IMR-90 (cell line): ENCODE data around the gene SLC28A2. TPM values are rescaled to one million over a fixed set of nuclear protein-coding genes. Genes with fewer than 3 reads are reported as not detected.
A peak's percentile ranks its signal among the peaks of the same experiment; 100 is the strongest.

ENCODE experiments used
- ATAC-seq: fragments of 200-7000 bp; cut with Tn5 transposase; 2 replicates; pipeline ENCODE4 v1.9.1; 2020; ENCODE audit warnings: low read depth, mild to moderate bottlenecking, moderate library complexity
- BruUV-seq: library from RNA; stranded (reverse); fragments of 400-500 nt; replicated peaks from 2 replicates; lab custom pipeline; 2021; lab: Mats Ljungman, UMichigan
- CTCF ChIA-PET: fragments of 300-600 bp; formaldehyde crosslinking; extraction: SDS; loops from one replicate; lab custom pipeline; 2021; ENCODE audit warnings: antibody characterized with exemption; lab: Yijun Ruan, JAX
- POLR2A ChIA-PET: fragments of 300-600 bp; sonication (Branson Sonifier 250); formaldehyde crosslinking; loops from one replicate; lab custom pipeline; 2022; ENCODE audit warnings: antibody characterized with exemption; ENCODE audit not compliant: unreplicated experiment; lab: Charles Lee
- DNase-seq: peaks from one replicate; pipeline ENCODE4 v3.0.0; 2013
- H2AFZ ChIP-seq: replicated peaks from 2 replicates; pipeline ENCODE3; 2013; ENCODE audit warnings: low read length, mild to moderate bottlenecking; ENCODE audit not compliant: poor library complexity
- H2AK5ac ChIP-seq: 2 replicates; pipeline ENCODE4 v1.6.1; 2013; ENCODE audit warnings: low read depth, low read length, inconsistent platforms
- H2AK9ac ChIP-seq: replicated peaks from 2 replicates; pipeline ENCODE3; 2013; ENCODE audit warnings: mild to moderate bottlenecking, low read depth, low read length, moderate library complexity; ENCODE audit not compliant: poor library complexity
- H2BK120ac ChIP-seq: 2 replicates; pipeline ENCODE4 v1.6.1; 2013; ENCODE audit warnings: low read depth, low read length, inconsistent platforms
- H2BK15ac ChIP-seq: 3 replicates; pipeline ENCODE4 v1.6.1; 2013; ENCODE audit warnings: low read depth, low read length, inconsistent platforms
- H2BK20ac ChIP-seq: 2 replicates; pipeline ENCODE4 v1.6.1; 2013; ENCODE audit warnings: low read depth, mild to moderate bottlenecking, inconsistent platforms, low read length, moderate library complexity
- H2BK5ac ChIP-seq: 2 replicates; pipeline ENCODE4 v1.6.1; 2013; ENCODE audit warnings: mild to moderate bottlenecking, low read depth, low read length, inconsistent platforms; ENCODE audit not compliant: poor library complexity, severe bottlenecking
- H3K14ac ChIP-seq: replicated peaks from 2 replicates; pipeline ENCODE4 v1.6.1; 2013; ENCODE audit warnings: low read depth, low read length, inconsistent platforms
- H3K18ac ChIP-seq: 2 replicates; pipeline ENCODE4 v1.6.1; 2013; ENCODE audit warnings: low read depth, low read length, control low read depth
- H3K23ac ChIP-seq: 2 replicates; pipeline ENCODE4 v1.6.1; 2013; ENCODE audit warnings: low read depth, low read length, inconsistent platforms
- H3K27ac ChIP-seq: 2 replicates; pipeline ENCODE4 v1.5.1; 2013; ENCODE audit warnings: mild to moderate bottlenecking, control low read depth, low read length; ENCODE audit not compliant: insufficient read depth
- H3K27me3 ChIP-seq: 2 replicates; pipeline ENCODE4 v1.6.1; 2013; ENCODE audit warnings: low read length; ENCODE audit not compliant: control insufficient read depth, insufficient read depth
- H3K36me3 ChIP-seq: 2 replicates; pipeline ENCODE4 v1.6.1; 2013; ENCODE audit warnings: low read length, mixed read lengths; ENCODE audit not compliant: control insufficient read depth, insufficient read depth
- H3K4ac ChIP-seq: 2 replicates; pipeline ENCODE4 v1.6.1; 2013; ENCODE audit warnings: low read depth, low read length, inconsistent platforms
- H3K4me1 ChIP-seq: 2 replicates; pipeline ENCODE4 v1.6.1; 2013; ENCODE audit warnings: low read length, mixed read lengths; ENCODE audit not compliant: control insufficient read depth, insufficient read depth
- H3K4me2 ChIP-seq: 2 replicates; pipeline ENCODE4 v1.6.1; 2013; ENCODE audit warnings: low read depth, mild to moderate bottlenecking, control low read depth, low read length, moderate library complexity
- H3K4me3 ChIP-seq: 2 replicates; pipeline ENCODE4 v1.5.1; 2013; ENCODE audit warnings: low read depth, mild to moderate bottlenecking, control low read depth, low read length, moderate library complexity; ENCODE audit not compliant: insufficient read depth
- H3K56ac ChIP-seq: 2 replicates; pipeline ENCODE4 v1.6.1; 2013; ENCODE audit warnings: low read length, inconsistent platforms; ENCODE audit not compliant: insufficient read depth; ENCODE audit errors: extremely low read depth
- H3K79me1 ChIP-seq, 2 experiments: 2 replicates each; pipeline ENCODE4 v1.6.1; 2013; ENCODE audit warnings: low read length in 2 of 2, inconsistent platforms in 1 of 2, low read depth in 1 of 2
- H3K9ac ChIP-seq: 2 replicates; pipeline ENCODE4 v1.6.1; 2013; ENCODE audit warnings: low read depth, low read length, control low read depth
- H3K9me1 ChIP-seq: 2 replicates; pipeline ENCODE4 v1.6.1; 2013; ENCODE audit warnings: low read length, inconsistent platforms; ENCODE audit not compliant: insufficient read depth
- H3K9me3 ChIP-seq: 2 replicates; pipeline ENCODE4 v1.6.1; 2013; ENCODE audit warnings: low read length; ENCODE audit not compliant: control insufficient read depth, insufficient read depth
- H4K20me1 ChIP-seq: 2 replicates; pipeline ENCODE4 v1.6.1; 2013; ENCODE audit warnings: low read length, inconsistent platforms; ENCODE audit not compliant: insufficient read depth
- H4K5ac ChIP-seq: 2 replicates; pipeline ENCODE4 v1.6.1; 2013; ENCODE audit warnings: mild to moderate bottlenecking, low read depth, low read length, control low read depth
- H4K8ac ChIP-seq, 2 experiments: 2 replicates each; pipeline ENCODE4 v1.6.1; 2013; ENCODE audit warnings: low read depth in 2 of 2, low read length in 2 of 2, control low read depth in 1 of 2, inconsistent platforms in 1 of 2
- H4K91ac ChIP-seq: 2 replicates; pipeline ENCODE4 v1.6.1; 2013; ENCODE audit warnings: low read depth, low read length, inconsistent platforms; ENCODE audit not compliant: insufficient read depth
- BHLHE40 ChIP-seq: fragments of 150-350 bp; IDR thresholded peaks from 2 replicates; pipeline ENCODE4 v1.6.1; 2016; ENCODE audit warnings: mild to moderate bottlenecking, low read depth, low read length
- CEBPB ChIP-seq: IDR thresholded peaks from 2 replicates; pipeline ENCODE4 v1.6.1; 2012; ENCODE audit warnings: low read depth, low read length, improper control_type of control experiment
- CHD1 ChIP-seq: IDR thresholded peaks from 2 replicates; pipeline ENCODE4 v1.6.1; 2012; ENCODE audit warnings: low read depth, low read length, improper control_type of control experiment
- FOS ChIP-seq: fragments of 150-350 bp; IDR thresholded peaks from 2 replicates; pipeline ENCODE4 v1.6.1; 2016; ENCODE audit warnings: low read depth, low read length
- MAFK ChIP-seq: IDR thresholded peaks from 2 replicates; pipeline ENCODE4 v1.6.1; 2012; ENCODE audit warnings: low read depth, low read length, improper control_type of control experiment
- MAZ ChIP-seq: IDR thresholded peaks from 2 replicates; pipeline ENCODE4 v1.6.1; 2012; ENCODE audit warnings: low read depth, mild to moderate bottlenecking, low read length, improper control_type of control experiment, moderate library complexity, borderline replicate concordance
- MXI1 ChIP-seq: IDR thresholded peaks from 2 replicates; pipeline ENCODE4 v1.6.1; 2012; ENCODE audit warnings: low read depth, mild to moderate bottlenecking, low read length, moderate library complexity, borderline replicate concordance
- NFE2L2 ChIP-seq: fragments of 150-350 bp; IDR thresholded peaks from 2 replicates; pipeline ENCODE4 v1.6.1; 2016; ENCODE audit warnings: low read depth, mild to moderate bottlenecking, low read length
- POLR2A ChIP-seq: IDR thresholded peaks from 2 replicates; pipeline ENCODE4 v1.6.1; 2012; ENCODE audit warnings: mild to moderate bottlenecking, low read depth, low read length
- RAD21 ChIP-seq: IDR thresholded peaks from 2 replicates; pipeline ENCODE4 v1.6.1; 2012; ENCODE audit warnings: low read length, improper control_type of control experiment
- RCOR1 ChIP-seq: IDR thresholded peaks from 2 replicates; pipeline ENCODE4 v1.6.1; 2012; ENCODE audit warnings: mild to moderate bottlenecking, low read length, improper control_type of control experiment; ENCODE audit not compliant: insufficient replicate concordance
- RFX5 ChIP-seq: IDR thresholded peaks from 2 replicates; pipeline ENCODE4 v1.8.0; 2012; ENCODE audit warnings: low read depth, mild to moderate bottlenecking, low read length, moderate library complexity
- SMC3 ChIP-seq: fragments of 150-350 bp; IDR thresholded peaks from 2 replicates; pipeline ENCODE4 v1.6.1; 2016; ENCODE audit warnings: low read depth, mild to moderate bottlenecking, antibody characterized with exemption, low read length, moderate library complexity
- WGBS, 2 experiments: methylation state at CpG; one replicate each; pipeline versions ENCODE4 v1.1.5 to v1.1.7; 2013; ENCODE audit warnings: missing lambda C conversion rate in 2 of 2; ENCODE audit not compliant: insufficient read length in 1 of 2; ENCODE audit errors: extremely low coverage in 2 of 2; 5-methylcytosine and 5-hydroxymethylcytosine counted together
- dilution Hi-C: fragments of 300-500 bp; cut with HindIII; formaldehyde crosslinking; loops from one replicate; pipeline ENCODE4 v1.14.3; 2018; ENCODE audit warnings: low sequenced_read_pairs; ENCODE audit not compliant: unreplicated experiment
- in situ Hi-C: fragments of 300-500 bp; cut with MboI; formaldehyde crosslinking; loops from 3 replicates; pipeline ENCODE4 v1.14.3; 2019; ENCODE audit warnings: low sequenced_read_pairs, inconsistent platforms, mixed read lengths
- intact Hi-C: fragments of 100-400 bp; cut with micrococcal nuclease; formaldehyde crosslinking; loops from 2 replicates; pipeline ENCODE4 v1.10.0; 2022
- polyA plus RNA-seq, 3 experiments: library from polyadenylated mRNA; depleted of rRNA; stranded (reverse); fragments of >200 nt; gene quantifications; 2 replicates each; pipeline ENCODE4 v1.2.3, GENCODE V29; 2012; ENCODE audit warnings: low replicate concordance in 1 of 3
- total RNA-seq: library from RNA; depleted of rRNA; stranded (reverse); fragments of >200 nt; gene quantifications from 2 replicates; pipeline ENCODE4 v1.2.3, GENCODE V29; 2012
- TF ChIP-seq, protein P1 (sequence below): fragments of 150-350 bp; IDR thresholded peaks from 2 replicates; pipeline ENCODE4 v1.6.1; 2017; ENCODE audit warnings: mild to moderate bottlenecking, antibody characterized with exemption, low read length, low read depth
- TF ChIP-seq, protein P2 (sequence below): conservative IDR thresholded peaks from 2 replicates; pipeline ENCODE4 v1.5.1; 2012; ENCODE audit warnings: mild to moderate bottlenecking, low read depth, low read length, improper control_type of control experiment
- TF ChIP-seq, protein P3 (sequence below): fragments of 150-350 bp; IDR thresholded peaks from 2 replicates; pipeline ENCODE4 v1.6.1; 2016; ENCODE audit warnings: low read depth, mild to moderate bottlenecking, low read length, moderate library complexity, borderline replicate concordance

Gene SLC28A2
- total and polyA plus RNA-seq, 2 of the 4 experiments (the other 2 are of a cell fraction) = not detected

DNA sequence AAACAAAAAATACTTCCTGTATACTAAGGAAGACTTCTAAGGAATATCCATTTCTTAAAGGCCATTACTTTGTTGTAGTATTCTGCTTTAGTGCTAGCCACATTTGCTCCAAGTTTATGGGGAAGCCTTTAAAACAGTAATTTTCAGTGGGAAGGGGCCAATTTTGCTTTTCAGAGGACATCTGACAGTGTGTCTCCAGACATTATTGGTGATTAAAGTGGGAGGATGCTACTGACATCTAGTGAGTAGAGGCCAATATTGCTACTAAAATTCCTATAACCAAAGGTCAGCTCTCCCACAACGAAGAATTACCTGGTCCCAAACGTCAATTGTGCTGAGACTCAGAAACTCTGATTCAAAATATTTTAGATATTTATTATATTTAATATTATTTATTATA lies 24.8 kb downstream of the SLC28A2 start:
- Histone ChIP-seq H3K36me3 (no peaks in the 10 kb centered on the region), H4K20me1 (no peaks in the 10 kb centered on the region), H3K9ac (no peak overlapping the region), H3K56ac (no peak overlapping the region), H2BK15ac (no peak overlapping the region), H3K9me3 (no peaks in the 10 kb centered on the region), H2AK5ac (no peak overlapping the region), H2BK120ac (no peak overlapping the region), H3K4me1 (no peaks in the 10 kb centered on the region), H3K79me1 (peaks cover 0 to 3% of the 10 kb centered on the region in 2 experiments; a peak in 1 of 4 replicates), H3K23ac (no peak overlapping the region), H3K4me2 (no peak overlapping the region), H2AK9ac (no peak overlapping the region), H4K91ac (no peak overlapping the region), H3K9me1 (no peaks in the 10 kb centered on the region), H3K4ac (no peak overlapping the region), H2BK5ac (no peak overlapping the region), H4K5ac (no peak overlapping the region), H3K27me3 (no peaks in the 10 kb centered on the region), H2BK20ac (no peak overlapping the region), H3K14ac (no peak overlapping the region), H2AFZ (no peak overlapping the region), H3K18ac (no peak overlapping the region), H3K4me3 (no peak overlapping the region), H3K27ac (no peak overlapping the region), H4K8ac (no peak overlapping the region)
- dilution Hi-C loops (no loop called here), intact Hi-C loops (no loop called here), in situ Hi-C loops (no loop called here)
- BruUV-seq = no TSS peak
- TF ChIP-seq BHLHE40 = no peak
- TF ChIP-seq CHD1 = no peak
- TF ChIP-seq RCOR1 = no peak
- TF ChIP-seq, protein P1, sequence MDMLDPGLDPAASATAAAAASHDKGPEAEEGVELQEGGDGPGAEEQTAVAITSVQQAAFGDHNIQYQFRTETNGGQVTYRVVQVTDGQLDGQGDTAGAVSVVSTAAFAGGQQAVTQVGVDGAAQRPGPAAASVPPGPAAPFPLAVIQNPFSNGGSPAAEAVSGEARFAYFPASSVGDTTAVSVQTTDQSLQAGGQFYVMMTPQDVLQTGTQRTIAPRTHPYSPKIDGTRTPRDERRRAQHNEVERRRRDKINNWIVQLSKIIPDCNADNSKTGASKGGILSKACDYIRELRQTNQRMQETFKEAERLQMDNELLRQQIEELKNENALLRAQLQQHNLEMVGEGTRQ = no peak
- TF ChIP-seq RFX5 = no peak
- no peak for TF ChIP-seq MAZ
- no peak for TF ChIP-seq POLR2A
- no peak for TF ChIP-seq CEBPB
- peak; percentile 44 for TF ChIP-seq RAD21
- TF ChIP-seq, protein P2, sequence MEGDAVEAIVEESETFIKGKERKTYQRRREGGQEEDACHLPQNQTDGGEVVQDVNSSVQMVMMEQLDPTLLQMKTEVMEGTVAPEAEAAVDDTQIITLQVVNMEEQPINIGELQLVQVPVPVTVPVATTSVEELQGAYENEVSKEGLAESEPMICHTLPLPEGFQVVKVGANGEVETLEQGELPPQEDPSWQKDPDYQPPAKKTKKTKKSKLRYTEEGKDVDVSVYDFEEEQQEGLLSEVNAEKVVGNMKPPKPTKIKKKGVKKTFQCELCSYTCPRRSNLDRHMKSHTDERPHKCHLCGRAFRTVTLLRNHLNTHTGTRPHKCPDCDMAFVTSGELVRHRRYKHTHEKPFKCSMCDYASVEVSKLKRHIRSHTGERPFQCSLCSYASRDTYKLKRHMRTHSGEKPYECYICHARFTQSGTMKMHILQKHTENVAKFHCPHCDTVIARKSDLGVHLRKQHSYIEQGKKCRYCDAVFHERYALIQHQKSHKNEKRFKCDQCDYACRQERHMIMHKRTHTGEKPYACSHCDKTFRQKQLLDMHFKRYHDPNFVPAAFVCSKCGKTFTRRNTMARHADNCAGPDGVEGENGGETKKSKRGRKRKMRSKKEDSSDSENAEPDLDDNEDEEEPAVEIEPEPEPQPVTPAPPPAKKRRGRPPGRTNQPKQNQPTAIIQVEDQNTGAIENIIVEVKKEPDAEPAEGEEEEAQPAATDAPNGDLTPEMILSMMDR = peak; percentile 45
- TF ChIP-seq, protein P3, sequence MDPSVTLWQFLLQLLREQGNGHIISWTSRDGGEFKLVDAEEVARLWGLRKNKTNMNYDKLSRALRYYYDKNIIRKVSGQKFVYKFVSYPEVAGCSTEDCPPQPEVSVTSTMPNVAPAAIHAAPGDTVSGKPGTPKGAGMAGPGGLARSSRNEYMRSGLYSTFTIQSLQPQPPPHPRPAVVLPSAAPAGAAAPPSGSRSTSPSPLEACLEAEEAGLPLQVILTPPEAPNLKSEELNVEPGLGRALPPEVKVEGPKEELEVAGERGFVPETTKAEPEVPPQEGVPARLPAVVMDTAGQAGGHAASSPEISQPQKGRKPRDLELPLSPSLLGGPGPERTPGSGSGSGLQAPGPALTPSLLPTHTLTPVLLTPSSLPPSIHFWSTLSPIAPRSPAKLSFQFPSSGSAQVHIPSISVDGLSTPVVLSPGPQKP = no peak
- TF ChIP-seq MAFK = no peak
- TF ChIP-seq MXI1 = no peak
- TF ChIP-seq SMC3 = peak; percentile 32; the same call in 1 of the 2 replicates
- TF ChIP-seq NFE2L2 = no peak
- TF ChIP-seq FOS = no peak
- ChIA-PET CTCF (interaction anchor here (0.7 to 1.1 kb wide), 2 partner anchors 18 to 114 kb away, joined by 4 to 5 read pairs; no protein-coding TSS in a partner anchor), POLR2A (no interaction called here)
- ATAC-seq (no peak), DNase-seq (peak; percentile 21)
- WGBS, 2 experiments = no CpG with 5 or more reads among the region's 2 CpGs
